GM18502 (cell line): ENCODE results near the gene CNGA1.
A peak's percentile ranks its signal among the peaks of the same experiment; 100 is the strongest.
"Not testable (repeated sequence)": the region's sequence is repeated elsewhere in the genome, so short reads cannot be mapped to it uniquely, and the experiment has no call there.

Experiments used
- ATAC-seq: cut with Tn5 transposase; IDR thresholded peaks from one replicate; pipeline ENCODE4 v1.9.1; 2021; ENCODE audit warnings: mild to moderate bottlenecking; ENCODE audit not compliant: unreplicated experiment, poor library complexity

CNGA1 gene

DNA sequence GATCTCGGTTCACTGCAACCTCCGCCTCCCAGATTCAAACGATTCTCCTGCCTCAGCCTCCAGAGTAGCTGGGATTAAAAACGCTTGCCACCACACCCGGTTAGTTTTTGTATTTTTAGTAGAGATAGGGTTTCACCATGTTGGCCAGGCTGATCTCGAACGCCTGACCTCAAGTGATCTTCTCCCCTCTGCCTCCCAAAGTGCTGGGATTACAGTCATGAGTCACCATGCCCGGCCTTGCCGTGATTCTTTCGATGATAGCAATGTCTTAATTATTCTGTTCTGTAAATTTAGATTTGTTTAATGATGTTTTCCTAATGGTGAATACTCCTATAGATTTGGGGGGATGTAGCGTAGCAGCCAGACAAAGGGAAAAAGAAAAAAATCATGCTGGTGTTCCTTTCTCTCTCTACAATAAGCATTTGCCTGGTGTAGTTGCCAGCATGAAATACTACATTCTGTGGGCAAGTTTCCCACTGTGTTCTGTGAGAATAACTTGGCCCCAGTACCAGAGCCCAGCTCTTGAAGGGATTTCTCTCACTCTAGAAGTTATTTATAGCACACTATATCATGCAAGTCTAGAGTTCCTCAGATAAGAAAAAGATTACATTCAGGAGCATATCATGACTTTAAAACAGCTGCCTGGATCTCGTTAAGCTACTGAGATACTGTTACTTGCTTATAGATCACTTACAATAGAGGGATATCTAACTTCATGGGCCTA, 15.5 kb upstream of the CNGA1 start:
- no peak for ATAC-seq

- ATAC-seq, result no peak
These were observed 14.0 kb upstream of the CNGA1 start for GRCh38 chr4:48030470-48030869.

- peak; percentile 70 for ATAC-seq
These were observed 12.2 kb upstream of the CNGA1 start for GRCh38 chr4:48028696-48029095.

DNA sequence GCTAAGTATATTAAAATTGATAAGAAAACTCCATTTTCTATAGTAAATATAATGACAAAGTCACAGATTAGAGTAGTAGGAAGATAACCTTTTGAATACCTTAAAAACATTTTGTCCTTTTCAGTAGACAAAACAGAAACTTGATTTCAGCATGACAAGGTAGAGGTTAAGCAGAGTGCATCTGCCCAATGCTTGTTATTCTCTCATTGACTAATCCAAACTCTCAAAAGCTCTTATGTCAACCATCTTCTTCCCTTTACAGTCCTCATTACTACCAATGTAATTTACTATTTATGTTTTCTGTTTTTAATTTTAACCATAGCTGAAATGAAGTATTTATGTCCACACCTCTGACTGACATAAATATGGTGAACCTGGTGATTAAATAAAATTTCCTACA, 11.2 kb upstream of the CNGA1 start:
- ATAC-seq, result peak; percentile 87

- ATAC-seq, result no peak
These were observed 8.5 kb upstream of the CNGA1 start for GRCh38 chr4:48025005-48025404.

DNA sequence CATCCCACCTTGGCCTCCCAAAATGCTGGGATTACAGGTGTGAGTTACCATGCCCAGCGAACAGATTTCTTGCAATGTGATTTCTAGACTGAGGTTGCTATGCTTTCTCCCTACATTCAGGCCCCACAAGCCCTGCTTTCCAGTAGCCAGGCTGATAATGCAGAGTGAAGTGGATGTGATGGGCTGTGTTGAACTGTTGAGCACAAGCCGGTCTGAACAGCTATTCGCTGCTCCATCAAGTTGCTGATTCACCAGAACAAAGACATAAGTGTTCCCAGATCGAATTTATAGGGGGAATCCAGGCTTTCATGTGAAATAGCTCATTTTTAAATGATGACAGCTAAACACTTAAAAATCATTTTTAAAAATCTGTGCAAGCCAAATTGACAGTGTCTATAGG, 8.0 kb upstream of the CNGA1 start:
- ATAC-seq, result no peak

GRCh38 chr4:48022192-48022799, 5.8 kb upstream of the CNGA1 start:
- ATAC-seq, result no peak

GRCh38 chr4:48021100-48021499, 4.6 kb upstream of the CNGA1 start:
- no peak for ATAC-seq

GRCh38 chr4:48018112-48018511, 1.6 kb upstream of the CNGA1 start:
- no peak for ATAC-seq

DNA sequence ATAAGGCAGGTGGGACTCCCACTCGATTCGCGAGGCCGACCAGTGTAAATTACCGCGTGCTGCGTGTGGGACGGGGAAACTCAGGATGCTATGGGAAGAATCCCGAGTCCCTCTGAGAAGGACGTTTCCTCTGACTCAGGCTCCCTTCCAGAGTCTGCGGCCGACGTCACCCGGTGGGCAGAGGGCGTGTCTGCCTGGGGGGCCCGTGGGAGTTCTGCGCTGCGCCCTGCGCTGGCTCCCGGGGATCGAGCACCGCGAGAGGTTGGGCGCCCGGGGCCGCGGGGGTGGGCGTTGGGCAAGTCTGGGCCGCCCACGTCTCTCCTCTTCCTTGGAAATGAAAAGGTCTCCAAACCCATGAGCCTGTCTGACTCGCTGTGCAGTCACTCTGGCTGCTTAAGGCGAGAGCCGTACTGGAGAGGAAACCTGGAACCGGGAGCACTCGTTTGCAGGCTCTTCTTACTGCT, 659 bp upstream of the CNGA1 start:
- ATAC-seq, result no peak

- no peak for ATAC-seq
These were observed 803 bp downstream of the CNGA1 start for GRCh38 chr4:48015678-48016077.

GRCh38 chr4:48015216-48015615, 1.3 kb downstream of the CNGA1 start:
- ATAC-seq, result no peak

DNA sequence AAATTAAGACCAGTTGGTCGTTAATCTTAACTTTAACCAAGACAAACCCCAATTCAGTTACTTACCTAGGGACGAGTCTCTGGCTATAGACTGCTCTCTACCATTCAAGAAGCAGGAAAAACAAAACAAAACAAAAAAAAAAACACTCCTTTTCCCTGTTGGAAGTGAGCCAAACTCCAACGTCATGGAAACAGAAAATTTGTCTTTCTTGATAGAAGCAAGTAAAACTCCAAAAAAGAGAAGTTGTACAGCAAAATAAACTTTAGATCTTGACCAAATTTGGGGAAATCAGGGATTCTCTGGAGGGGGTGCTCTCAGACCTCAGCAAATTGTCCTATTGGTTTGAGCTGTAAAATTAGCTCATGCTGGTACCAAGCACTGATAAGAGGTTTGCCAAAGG, 3.7 kb downstream of the CNGA1 start:
- ATAC-seq, result no peak

GRCh38 chr4:48011722-48012121, 4.8 kb downstream of the CNGA1 start:
- ATAC-seq, result no peak

- ATAC-seq, result not testable (repeated sequence)
These were observed 5.6 kb downstream of the CNGA1 start for GRCh38 chr4:48010906-48011305.

DNA sequence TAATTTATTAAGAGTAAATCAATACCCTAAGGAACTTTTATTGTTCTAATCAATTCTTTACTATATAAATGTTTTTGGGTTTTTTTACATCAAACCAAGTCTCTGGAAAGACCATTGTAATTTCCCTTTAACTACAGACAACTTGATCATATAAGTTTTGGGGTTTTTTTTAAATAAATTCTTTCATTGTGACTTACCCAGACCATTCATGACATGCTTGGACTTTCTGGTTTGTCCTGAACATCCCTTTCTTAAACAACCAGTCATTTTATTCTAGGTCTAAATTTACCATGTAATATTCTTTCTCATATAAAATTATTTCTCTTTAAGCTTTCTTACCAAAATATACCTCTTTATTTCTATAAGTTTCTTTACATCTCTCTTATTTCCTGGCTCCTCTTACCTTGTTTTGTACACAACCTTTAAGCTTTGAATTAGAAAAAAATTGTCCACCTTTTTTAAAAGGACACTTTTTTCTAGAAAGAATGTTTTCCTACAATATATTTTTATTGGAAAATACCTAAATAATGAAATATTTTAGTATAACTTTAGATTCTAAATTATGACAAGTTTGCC, 8.4 kb downstream of the CNGA1 start:
- ATAC-seq, result no peak

- ATAC-seq, result no peak
These were observed 10.7 kb downstream of the CNGA1 start for GRCh38 chr4:48005781-48006180.

DNA sequence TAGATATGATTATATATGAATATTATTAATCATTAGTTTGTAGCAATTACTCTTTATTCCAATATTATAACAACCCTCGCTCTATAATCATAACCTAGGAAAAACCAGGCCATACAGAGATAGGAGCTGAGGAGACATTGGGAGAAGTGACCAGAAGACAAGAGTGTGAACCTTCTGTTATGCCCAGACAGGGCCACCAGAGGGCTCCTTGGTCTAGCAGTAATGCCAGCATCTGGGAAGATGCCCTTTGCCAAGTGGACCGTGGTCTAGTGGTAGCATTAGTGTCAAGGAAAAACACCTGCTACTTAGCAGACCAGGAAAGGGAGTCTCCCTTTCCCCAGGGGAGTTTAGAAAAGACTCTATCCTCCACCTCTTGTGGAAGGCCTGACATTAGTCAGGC, 12.9 kb downstream of the CNGA1 start:
- ATAC-seq, result not testable (repeated sequence)

GRCh38 chr4:48002267-48002666, 14.2 kb downstream of the CNGA1 start:
- ATAC-seq, result no peak

DNA sequence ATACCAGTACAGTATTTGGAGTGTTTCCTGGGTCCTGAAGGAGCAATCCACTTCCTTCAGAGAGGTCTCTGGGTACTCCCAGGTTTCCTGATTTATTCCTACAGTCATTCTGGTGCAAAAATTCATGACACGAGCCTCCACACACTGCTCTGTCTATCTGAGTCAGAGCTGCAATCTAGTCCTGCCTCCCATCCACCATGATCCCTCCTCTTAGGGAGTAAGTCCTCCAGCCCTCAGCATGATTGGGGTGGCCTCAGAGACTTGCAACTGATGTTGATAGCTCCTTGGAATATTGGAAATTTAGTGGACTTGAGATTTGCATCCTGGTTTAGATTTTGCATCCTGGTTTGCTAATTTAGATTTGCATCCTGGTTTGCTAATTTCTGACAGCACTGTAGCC, 20.5 kb downstream of the CNGA1 start:
- no peak for ATAC-seq

GRCh38 chr4:47992475-47992874, 24.0 kb downstream of the CNGA1 start:
- ATAC-seq, result not testable (repeated sequence)

DNA sequence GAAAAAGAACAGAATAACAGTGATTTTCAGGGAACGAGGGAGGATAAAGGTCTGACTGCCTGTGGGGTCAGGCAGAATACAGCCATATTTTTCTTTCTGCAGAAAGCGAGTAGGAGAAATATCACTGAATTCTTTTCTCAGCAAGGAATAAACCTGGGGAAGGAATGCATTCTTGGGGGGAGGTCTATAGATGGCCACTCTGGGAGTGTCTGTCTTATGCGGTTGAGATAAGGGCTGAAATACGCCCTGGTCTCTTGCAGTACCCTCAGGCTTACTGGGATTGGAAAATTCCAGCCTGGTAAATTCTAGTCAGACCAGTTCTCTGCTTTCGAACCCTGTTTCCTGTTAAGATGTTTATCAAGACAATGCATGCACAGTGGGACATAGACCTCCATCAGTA, 26.3 kb downstream of the CNGA1 start:
- no peak for ATAC-seq
